Ishikawa (cell line): ENCODE results near the gene GPAM.

Source experiments
- CEBPB ChIP-seq: IDR thresholded peaks from 2 replicates; pipeline ENCODE4 v1.6.1; 2012
- CREB1 ChIP-seq: IDR thresholded peaks from 2 replicates; pipeline ENCODE4 v1.6.1; 2012; ENCODE audit warnings: low read depth
- EGR1 ChIP-seq: IDR thresholded peaks from 2 replicates; pipeline ENCODE4 v1.6.1; 2012
- EP300 ChIP-seq: IDR thresholded peaks from 2 replicates; pipeline ENCODE4 v1.6.1; 2012; ENCODE audit warnings: borderline replicate concordance
- FOXM1 ChIP-seq: IDR thresholded peaks from 2 replicates; pipeline ENCODE4 v1.6.1; 2012; ENCODE audit warnings: low read depth, borderline replicate concordance
- MAX ChIP-seq: IDR thresholded peaks from 2 replicates; pipeline ENCODE4 v1.6.1; 2012
- NFIC ChIP-seq: IDR thresholded peaks from 2 replicates; pipeline ENCODE4 v1.6.1; 2012
- RAD21 ChIP-seq: IDR thresholded peaks from 2 replicates; pipeline ENCODE4 v1.6.1; 2012; ENCODE audit warnings: low read depth
- REST ChIP-seq: IDR thresholded peaks from 2 replicates; pipeline ENCODE4 v1.6.1; 2012; ENCODE audit warnings: low read depth, mild to moderate bottlenecking
- TAF1 ChIP-seq: IDR thresholded peaks from 2 replicates; pipeline ENCODE4 v1.6.1; 2012; ENCODE audit warnings: low read depth, mild to moderate bottlenecking
- TCF12 ChIP-seq: IDR thresholded peaks from 2 replicates; pipeline ENCODE4 v1.6.1; 2012; ENCODE audit warnings: low read depth
- TEAD4 ChIP-seq: IDR thresholded peaks from 2 replicates; pipeline ENCODE4 v1.6.1; 2012
- YY1 ChIP-seq: IDR thresholded peaks from 2 replicates; pipeline ENCODE4 v1.6.1; 2012; ENCODE audit warnings: low read depth
- ZBTB7A ChIP-seq: IDR thresholded peaks from 2 replicates; pipeline ENCODE4 v1.6.1; 2012; ENCODE audit warnings: low read depth
- TF ChIP-seq, protein P1 (sequence below): IDR thresholded peaks from 2 replicates; pipeline ENCODE4 v1.6.1; 2012

The GPAM gene

DNA sequence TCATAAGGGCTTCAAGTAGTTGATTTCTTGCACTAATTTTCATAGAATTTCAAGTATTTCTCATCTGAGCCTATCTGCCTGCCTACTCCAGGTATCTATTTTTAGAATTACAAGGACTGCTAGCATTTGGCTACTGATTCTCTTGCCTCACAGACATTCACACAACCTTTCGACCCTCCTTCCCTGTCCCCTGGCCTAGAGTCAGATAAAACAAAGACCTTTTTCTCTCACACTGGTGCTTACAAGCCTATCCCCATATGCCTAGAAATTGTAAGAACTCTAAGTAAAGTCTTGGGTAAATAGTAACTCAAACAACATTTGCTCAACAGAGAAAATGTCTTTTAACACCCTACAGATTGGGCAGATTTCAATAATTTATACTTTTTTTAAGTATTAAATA lies 6.3 kb downstream of the GPAM start:
- TF ChIP-seq MAX (no peak), REST (no peak), RAD21 (no peak), CREB1 (no peak), YY1 (no peak), EP300 (no peak), TCF12 (no peak), EGR1 (no peak), NFIC (no peak)

DNA sequence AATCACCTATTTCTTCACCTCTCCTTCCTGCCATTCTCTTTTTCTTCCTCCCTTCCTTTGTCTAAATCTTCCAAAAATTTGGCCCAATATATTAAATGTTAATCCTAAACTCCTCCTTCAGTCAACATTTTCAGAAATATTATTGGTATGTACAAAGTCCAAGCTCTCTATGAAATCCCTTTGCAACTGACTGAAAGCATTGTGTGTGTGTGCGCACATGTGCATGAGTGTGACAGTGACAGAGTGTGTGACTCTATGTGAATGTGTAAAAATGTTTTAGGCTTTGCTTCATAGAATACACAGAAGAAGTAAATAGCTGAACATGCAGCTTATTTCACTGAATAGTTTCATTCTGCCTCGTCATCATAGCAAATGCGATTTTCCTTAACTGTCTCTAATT lies 7.0 kb downstream of the GPAM start:
- TF ChIP-seq NFIC (no peak), REST (no peak), EGR1 (no peak), EP300 (no peak), TAF1 (no peak), CREB1 (no peak), MAX (no peak), ZBTB7A (no peak), CEBPB (no peak), TEAD4 (no peak), YY1 (no peak)
- TF ChIP-seq, protein P1, sequence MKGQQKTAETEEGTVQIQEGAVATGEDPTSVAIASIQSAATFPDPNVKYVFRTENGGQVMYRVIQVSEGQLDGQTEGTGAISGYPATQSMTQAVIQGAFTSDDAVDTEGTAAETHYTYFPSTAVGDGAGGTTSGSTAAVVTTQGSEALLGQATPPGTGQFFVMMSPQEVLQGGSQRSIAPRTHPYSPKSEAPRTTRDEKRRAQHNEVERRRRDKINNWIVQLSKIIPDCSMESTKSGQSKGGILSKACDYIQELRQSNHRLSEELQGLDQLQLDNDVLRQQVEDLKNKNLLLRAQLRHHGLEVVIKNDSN, result no peak

- TF ChIP-seq NFIC, result no peak
- no peak for TF ChIP-seq FOXM1
- TF ChIP-seq CEBPB, result no peak
- no peak for TF ChIP-seq RAD21
- no peak for TF ChIP-seq ZBTB7A
- TF ChIP-seq REST, result no peak
- TF ChIP-seq TAF1, result no peak
Observed at GRCh38 chr10:112175409-112175808, 8.2 kb downstream of the GPAM start.

GRCh38 chr10:112173206-112173605 lies 10.4 kb downstream of the GPAM start:
- no peak for TF ChIP-seq TEAD4
- TF ChIP-seq CREB1, result no peak
- TF ChIP-seq NFIC, result no peak

- no peak for TF ChIP-seq TAF1
- TF ChIP-seq REST, result no peak
- TF ChIP-seq CREB1, result no peak
- no peak for TF ChIP-seq TCF12
- no peak for TF ChIP-seq YY1
- TF ChIP-seq NFIC, result no peak
- no peak for TF ChIP-seq EGR1
- no peak for TF ChIP-seq FOXM1
- TF ChIP-seq MAX, result no peak
- no peak for TF ChIP-seq CEBPB
- no peak for TF ChIP-seq TEAD4
- TF ChIP-seq RAD21, result no peak
- TF ChIP-seq ZBTB7A, result no peak
- no peak for TF ChIP-seq EP300
- TF ChIP-seq, protein P1, result no peak
Observed at GRCh38 chr10:112168733-112169132, 14.8 kb downstream of the GPAM start.
